ENCODE data around the gene MIB2.
"Not testable (repeated sequence)": the region's sequence is repeated elsewhere in the genome, so short reads cannot be mapped to it uniquely, and the experiment has no call there.

Gene MIB2

GRCh38 chr1:1630965-1631781 is 15.9 kb downstream of the MIB2 start:
- no peak for TF ChIP-seq POLR2A (IDR thresholded peaks at IDR 0.05; ENCODE audit: low read depth, low read length)
- FAIRE-seq = no peak
- no peak for DNase-seq (ENCODE audit: insufficient read length, low spot score)

GRCh38 chr1:1631782-1632420 is 16.6 kb downstream of the MIB2 start, which contains the start of gene MMP23B:
TSS of gene MMP23B (plus strand) at chr1:1632173. CDS start at chr1:1632219, 46 bp downstream.
- no peak for TF ChIP-seq POLR2A (IDR thresholded peaks at IDR 0.05; ENCODE audit: low read depth, low read length)
- no peak for DNase-seq (ENCODE audit: insufficient read length, low spot score)
- FAIRE-seq = no peak

GRCh38 chr1:1633409-1633808 is 18.1 kb downstream of the MIB2 start:
- not testable (repeated sequence) for FAIRE-seq; DNase-seq (ENCODE audit: insufficient read length, low spot score)

GRCh38 chr1:1634613-1635012 is 19.3 kb downstream of the MIB2 start:
- not testable (repeated sequence) for DNase-seq (ENCODE audit: insufficient read length, low spot score); FAIRE-seq

- not testable (repeated sequence) for DNase-seq (ENCODE audit: insufficient read length, low spot score); FAIRE-seq
Measured at GRCh38 chr1:1636621-1637478, 21.6 kb downstream of the MIB2 start.

- DNase-seq (ENCODE audit: insufficient read length, low spot score); FAIRE-seq: not testable (repeated sequence)
Measured at GRCh38 chr1:1637479-1637875, 22.2 kb downstream of the MIB2 start.

- not testable (repeated sequence) for FAIRE-seq; DNase-seq (ENCODE audit: insufficient read length, low spot score)
Measured at GRCh38 chr1:1638528-1638927, 23.2 kb downstream of the MIB2 start.

- FAIRE-seq; DNase-seq (ENCODE audit: insufficient read length, low spot score): not testable (repeated sequence)
Measured at GRCh38 chr1:1639368-1639767, 24.1 kb downstream of the MIB2 start.

- not testable (repeated sequence) for DNase-seq (ENCODE audit: insufficient read length, low spot score); FAIRE-seq
Measured at GRCh38 chr1:1640081-1640480, 24.8 kb downstream of the MIB2 start.

GRCh38 chr1:1640711-1641461 is 25.6 kb downstream of the MIB2 start:
- DNase-seq (ENCODE audit: insufficient read length, low spot score); FAIRE-seq: not testable (repeated sequence)

- not testable (repeated sequence) for DNase-seq (ENCODE audit: insufficient read length, low spot score); FAIRE-seq
Measured at GRCh38 chr1:1646326-1646725, 31.0 kb downstream of the MIB2 start.

- not testable (repeated sequence) for DNase-seq (ENCODE audit: insufficient read length, low spot score); FAIRE-seq
Measured at GRCh38 chr1:1647567-1648241, 32.4 kb downstream of the MIB2 start.

- not testable (repeated sequence) for FAIRE-seq; DNase-seq (ENCODE audit: insufficient read length, low spot score)
Measured at GRCh38 chr1:1648265-1648664, 33.0 kb downstream of the MIB2 start.

GRCh38 chr1:1658583-1659549 is 43.6 kb downstream of the MIB2 start, which contains the start of gene CDK11B:
TSS of gene CDK11B (minus strand) at chr1:1659004. CDS start at chr1:1657485, 1,519 bp downstream.
- peak; percentile 67 for FAIRE-seq
- peak; percentile 72 for DNase-seq (ENCODE audit: insufficient read length, low spot score)

- not testable (repeated sequence) for FAIRE-seq
Measured at GRCh38 chr1:1662392-1662791, 47.1 kb downstream of the MIB2 start.

GRCh38 chr1:1662830-1663560 is 47.7 kb downstream of the MIB2 start:
- not testable (repeated sequence) for FAIRE-seq; DNase-seq (ENCODE audit: insufficient read length, low spot score)

More at GRCh38 chr1:1662392-1662791, 47.1 kb downstream of the MIB2 start:
- not testable (repeated sequence) for DNase-seq (ENCODE audit: insufficient read length, low spot score)

- DNase-seq (ENCODE audit: insufficient read length, low spot score); FAIRE-seq: not testable (repeated sequence)
Measured at GRCh38 chr1:1664318-1664717, 49.0 kb downstream of the MIB2 start.
